ENCODE data around the gene FMO2.
A peak's percentile ranks its signal among the peaks of the same experiment; 100 is the strongest.
"Not testable (repeated sequence)": the region's sequence is repeated elsewhere in the genome, so short reads cannot be mapped to it uniquely, and the experiment has no call there.

FMO2 gene

DNA sequence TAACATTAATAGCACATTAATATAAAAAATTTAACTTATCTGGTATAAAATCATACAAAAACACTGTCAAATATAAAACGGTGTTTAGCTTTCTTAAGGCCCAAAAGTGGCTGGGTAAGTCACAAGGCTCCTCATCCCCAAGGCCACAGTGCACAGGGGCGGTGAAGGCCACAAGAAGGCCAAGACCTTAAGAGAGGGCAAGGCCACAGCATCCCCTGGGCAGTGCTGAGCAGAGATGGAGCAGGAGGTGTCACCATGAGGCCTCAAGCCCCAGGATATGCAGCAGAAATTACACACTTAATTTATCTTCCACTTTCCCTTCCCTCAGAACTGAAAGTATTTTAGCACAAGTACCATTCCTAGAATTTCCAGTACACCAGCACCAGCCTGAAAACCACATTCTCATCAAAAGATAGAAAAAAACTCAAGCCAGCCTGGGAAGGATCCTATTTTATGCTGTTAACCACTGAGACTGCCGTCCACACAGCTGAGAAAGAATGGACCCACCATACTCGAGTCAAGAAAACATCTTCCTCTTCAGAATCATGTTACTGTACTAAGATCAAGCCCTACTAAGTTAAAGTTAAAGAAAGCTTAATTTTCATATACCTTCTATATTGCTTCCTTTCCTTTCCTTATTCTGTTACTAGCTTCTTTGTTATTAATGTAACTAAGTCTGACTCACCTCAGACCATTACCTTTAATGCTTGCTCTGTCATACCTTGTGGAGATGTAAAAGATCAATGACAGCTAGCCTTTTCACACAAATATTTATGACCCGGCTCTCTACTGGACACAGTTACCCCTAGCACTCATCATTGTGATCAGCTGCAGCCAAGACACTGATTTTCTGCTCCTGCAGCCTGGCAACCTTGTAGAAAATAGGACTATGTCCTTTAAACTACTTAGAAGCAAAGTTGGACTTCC, 36.8 kb downstream of the FMO2 start:
- no peaks in the 10 kb centered on the region for H3K4me1 Mint-ChIP-seq
- no peak overlapping the region for H3K27ac Mint-ChIP-seq
- DNase-seq (no peak), ATAC-seq (no peak)
- no peaks in the 10 kb centered on the region for H3K9me3 Mint-ChIP-seq
- H3K27me3 Mint-ChIP-seq: peaks cover 13% of the 10 kb centered on the region
- no peak overlapping the region for H3K4me3 Mint-ChIP-seq
- H3K36me3 Mint-ChIP-seq (ENCODE audit: low read depth): no peaks in the 10 kb centered on the region

DNA sequence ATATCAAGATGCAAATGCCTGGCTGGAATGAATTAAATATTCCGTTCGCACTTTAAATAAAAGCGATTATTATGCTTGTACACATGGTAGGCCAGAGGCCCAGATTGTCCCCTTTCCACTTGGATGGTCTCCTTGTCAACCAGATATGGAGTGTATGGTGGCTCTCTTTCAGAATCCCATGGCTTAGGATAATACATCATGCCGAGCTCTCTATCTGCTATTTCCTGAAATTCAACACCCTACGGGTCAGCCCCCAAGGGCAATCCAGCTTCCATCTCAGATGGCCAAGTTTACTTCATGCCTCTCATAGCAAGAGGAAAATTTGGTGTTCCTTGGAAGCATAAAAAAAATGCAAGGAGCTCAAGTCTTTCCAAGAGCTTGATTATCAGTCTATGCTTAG, 37.8 kb downstream of the FMO2 start:
- H3K27ac Mint-ChIP-seq: no peak overlapping the region
- ATAC-seq (no peak), DNase-seq (no peak)
- H3K36me3 Mint-ChIP-seq (ENCODE audit: low read depth): no peaks in the 10 kb centered on the region
- no peaks in the 10 kb centered on the region for H3K4me1 Mint-ChIP-seq
- H3K4me3 Mint-ChIP-seq: no peak overlapping the region
- peaks cover 6% of the 10 kb centered on the region for H3K27me3 Mint-ChIP-seq
- H3K9me3 Mint-ChIP-seq: no peaks in the 10 kb centered on the region

DNA sequence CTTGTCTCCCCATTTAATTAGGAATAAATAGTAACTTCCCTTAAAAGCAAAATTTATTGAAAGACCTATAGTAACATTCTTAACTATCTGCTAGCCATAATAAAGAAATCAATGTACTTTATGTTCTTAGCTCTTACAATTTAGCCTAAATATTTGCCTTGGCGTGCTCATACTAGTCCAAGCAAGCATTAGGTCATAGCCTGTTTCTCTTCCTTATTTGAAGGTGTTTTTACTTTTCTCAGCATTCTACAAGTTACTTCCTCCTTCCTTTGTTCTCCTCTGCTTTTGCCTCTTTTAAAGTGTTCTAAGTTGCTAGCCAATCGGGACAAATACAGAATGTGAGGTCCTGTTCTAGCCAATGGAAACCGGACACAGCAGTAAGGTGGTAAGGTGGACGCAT, 39.2 kb downstream of the FMO2 start:
- H3K27ac Mint-ChIP-seq, ATAC-seq: not testable (repeated sequence)

DNA sequence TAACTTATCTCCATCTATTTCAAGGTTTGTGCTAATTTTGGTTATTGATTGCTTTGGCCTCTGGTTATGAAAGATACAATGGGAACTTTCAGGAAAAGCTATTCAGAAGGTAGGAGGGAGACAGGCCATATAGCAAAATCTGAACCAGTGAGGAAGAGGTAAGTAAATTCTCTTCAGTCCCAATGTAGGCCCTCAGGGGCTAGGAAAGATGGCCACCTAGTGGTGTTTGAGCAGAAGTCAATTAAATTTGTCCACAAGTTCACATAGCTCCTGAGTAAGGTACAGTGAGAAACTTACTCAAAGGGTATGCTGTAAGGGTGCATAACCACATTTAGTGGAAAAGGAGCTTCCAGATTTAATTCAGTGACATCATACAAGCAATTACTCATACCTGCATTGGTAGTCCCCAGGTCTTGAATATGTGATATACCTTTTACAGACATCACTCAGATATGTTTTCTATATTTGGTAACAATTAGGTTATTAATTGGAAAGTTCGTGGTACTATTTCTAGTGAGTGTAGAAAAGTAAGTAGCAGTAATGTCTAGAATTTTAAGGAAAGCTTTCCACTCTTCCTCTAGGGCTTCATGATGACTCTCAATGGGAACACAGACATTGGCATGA, 41.8 kb downstream of the FMO2 start:
- no peak overlapping the region for H3K4me3 Mint-ChIP-seq
- H3K36me3 Mint-ChIP-seq (ENCODE audit: low read depth): no peaks in the 10 kb centered on the region
- H3K27ac Mint-ChIP-seq: no peak overlapping the region
- no peaks in the 10 kb centered on the region for H3K9me3 Mint-ChIP-seq
- no peaks in the 10 kb centered on the region for H3K4me1 Mint-ChIP-seq
- DNase-seq: no peak
- H3K27me3 Mint-ChIP-seq: peaks cover 7% of the 10 kb centered on the region
- ATAC-seq: peak; percentile 59

More for the DNA sequence above, 39.2 kb downstream of the FMO2 start:
- DNase-seq; H3K4me1 Mint-ChIP-seq; H3K36me3 Mint-ChIP-seq (ENCODE audit: low read depth); H3K27me3 Mint-ChIP-seq; H3K9me3 Mint-ChIP-seq; H3K4me3 Mint-ChIP-seq: not testable (repeated sequence)

DNA sequence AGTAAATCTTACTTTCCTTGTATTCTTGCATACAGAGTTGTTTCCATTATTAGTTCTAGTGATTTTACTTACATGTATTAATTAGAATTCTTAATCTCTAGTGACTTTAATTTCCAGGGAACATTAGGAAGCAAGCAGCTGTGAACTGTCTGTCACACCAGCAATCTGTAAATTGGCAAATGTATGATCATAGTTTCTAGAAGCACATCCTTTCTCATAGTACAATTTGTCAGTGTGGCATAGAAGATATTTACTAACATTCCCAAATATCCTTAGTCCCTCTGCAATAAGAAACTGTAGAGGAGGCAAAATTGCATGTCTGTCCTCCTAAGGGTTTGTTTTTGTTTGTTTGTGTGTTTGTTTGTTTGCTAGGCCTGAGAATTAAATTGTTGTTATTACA, 46.2 kb downstream of the FMO2 start:
- Mint-ChIP-seq H3K4me1 (no peaks in the 10 kb centered on the region), H3K27me3 (peaks cover 7% of the 10 kb centered on the region), H3K36me3 (ENCODE audit: low read depth) (no peaks in the 10 kb centered on the region), H3K27ac (no peak overlapping the region), H3K9me3 (peaks cover 4% of the 10 kb centered on the region), H3K4me3 (no peak overlapping the region)
- DNase-seq (no peak), ATAC-seq (no peak)

DNA sequence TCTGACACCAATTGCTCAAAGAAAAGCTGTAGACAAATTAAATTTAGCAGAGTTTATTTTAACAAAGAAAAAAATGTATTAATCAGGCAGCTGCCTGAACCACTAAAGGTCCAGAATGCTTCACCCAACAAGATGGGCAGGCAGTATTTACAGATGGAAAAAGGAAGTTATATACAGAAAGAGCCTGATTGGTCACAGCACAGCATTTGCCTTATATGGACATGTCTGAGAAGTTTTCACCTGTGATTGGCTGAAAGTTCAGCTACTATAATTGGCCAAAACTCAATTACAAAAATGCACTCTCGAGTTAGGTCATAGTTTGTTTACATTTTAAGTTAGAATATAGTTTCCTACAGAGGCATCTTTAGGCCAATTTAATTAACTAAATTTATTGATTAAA, 48.1 kb downstream of the FMO2 start:
- DNase-seq (no peak), ATAC-seq (no peak)
- Mint-ChIP-seq H3K36me3 (ENCODE audit: low read depth) (no peaks in the 10 kb centered on the region), H3K9me3 (peaks cover 4% of the 10 kb centered on the region), H3K27ac (no peak overlapping the region), H3K4me1 (no peaks in the 10 kb centered on the region), H3K4me3 (no peak overlapping the region), H3K27me3 (peaks cover 14% of the 10 kb centered on the region)

DNA sequence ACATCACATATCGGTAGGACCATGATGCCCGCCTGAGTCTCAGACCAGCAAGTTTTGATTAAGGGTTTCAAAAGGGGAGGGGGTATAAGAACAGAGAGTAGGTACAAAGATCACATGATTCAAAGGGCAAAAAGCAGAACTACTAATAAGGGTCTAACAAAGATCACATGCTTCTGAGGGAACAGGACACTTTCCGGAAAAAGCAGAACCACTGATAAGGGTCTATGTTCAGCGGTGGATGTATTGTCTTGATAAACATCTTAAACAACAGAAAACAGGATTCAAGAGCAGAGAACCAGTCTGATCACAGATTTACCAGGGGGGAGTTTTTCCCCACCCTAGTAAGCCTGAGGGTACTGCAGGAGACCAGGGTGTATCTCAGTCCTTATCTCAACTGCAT, 51.1 kb downstream of the FMO2 start:
- not testable (repeated sequence) for ATAC-seq; DNase-seq; H3K9me3 Mint-ChIP-seq; H3K4me1 Mint-ChIP-seq; H3K27ac Mint-ChIP-seq; H3K36me3 Mint-ChIP-seq (ENCODE audit: low read depth); H3K4me3 Mint-ChIP-seq
- H3K27me3 Mint-ChIP-seq: peaks cover 19% of the 10 kb centered on the region

DNA sequence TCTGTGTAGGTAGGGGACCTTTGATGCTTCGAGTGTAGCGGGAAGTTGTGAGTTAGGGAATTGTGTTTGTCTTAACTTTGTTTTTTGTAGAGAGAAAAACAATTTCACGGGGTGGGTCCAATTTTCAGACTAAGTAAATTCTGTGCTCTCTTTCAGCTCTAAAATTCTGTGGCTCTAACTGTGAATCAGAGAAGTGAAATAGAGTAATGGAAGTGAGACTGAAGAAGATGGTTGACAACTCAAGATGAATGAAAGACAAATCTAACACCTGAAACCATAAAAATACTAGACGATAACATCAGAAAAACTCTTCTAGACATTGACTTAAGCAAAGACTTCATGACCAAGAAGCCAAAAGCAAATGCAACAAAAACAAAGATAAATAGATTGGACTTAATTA, 58.8 kb downstream of the FMO2 start:
- Mint-ChIP-seq H3K9me3 (peaks cover under 1% of the 10 kb centered on the region), H3K4me3 (no peak overlapping the region), H3K27me3 (peaks cover 19% of the 10 kb centered on the region), H3K27ac (no peak overlapping the region), H3K4me1 (no peaks in the 10 kb centered on the region), H3K36me3 (ENCODE audit: low read depth) (no peaks in the 10 kb centered on the region)
- ATAC-seq: no peak
- DNase-seq: no peak

DNA sequence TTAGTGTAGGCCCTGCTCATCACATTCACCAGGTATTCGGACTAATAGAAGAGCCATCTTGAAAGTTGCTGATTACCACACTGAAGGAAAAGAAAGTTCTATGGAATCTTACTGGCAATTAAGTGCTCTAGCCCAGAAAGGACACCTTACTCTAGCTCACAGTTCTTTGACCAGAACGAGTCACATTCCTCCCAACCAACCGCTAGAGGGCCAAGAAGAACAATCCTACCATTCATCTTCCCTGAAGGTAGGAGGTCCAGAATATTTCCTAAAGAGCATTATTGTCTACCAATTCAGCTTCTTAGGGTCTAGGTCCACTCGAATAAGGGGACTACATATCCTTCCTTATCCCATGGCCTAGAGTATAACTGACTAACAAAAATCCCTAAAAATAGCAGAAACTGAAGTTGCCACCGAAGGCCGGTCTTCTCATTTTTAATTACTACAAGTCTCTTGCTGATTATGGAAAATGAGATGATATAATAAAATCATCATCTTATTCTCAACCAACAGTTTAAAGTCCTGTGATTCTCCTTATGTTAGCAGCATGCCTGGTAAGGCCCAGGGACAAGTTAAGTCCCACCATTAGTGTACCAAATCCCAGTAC, 60.5 kb downstream of the FMO2 start:
- DNase-seq (peak; percentile 12), ATAC-seq (peak; percentile 49)
- H3K4me3 Mint-ChIP-seq: no peak overlapping the region
- H3K4me1 Mint-ChIP-seq: no peaks in the 10 kb centered on the region
- no peak overlapping the region for H3K27ac Mint-ChIP-seq
- H3K36me3 Mint-ChIP-seq (ENCODE audit: low read depth): no peaks in the 10 kb centered on the region
- H3K27me3 Mint-ChIP-seq: peaks cover 17% of the 10 kb centered on the region
- no peaks in the 10 kb centered on the region for H3K9me3 Mint-ChIP-seq

DNA sequence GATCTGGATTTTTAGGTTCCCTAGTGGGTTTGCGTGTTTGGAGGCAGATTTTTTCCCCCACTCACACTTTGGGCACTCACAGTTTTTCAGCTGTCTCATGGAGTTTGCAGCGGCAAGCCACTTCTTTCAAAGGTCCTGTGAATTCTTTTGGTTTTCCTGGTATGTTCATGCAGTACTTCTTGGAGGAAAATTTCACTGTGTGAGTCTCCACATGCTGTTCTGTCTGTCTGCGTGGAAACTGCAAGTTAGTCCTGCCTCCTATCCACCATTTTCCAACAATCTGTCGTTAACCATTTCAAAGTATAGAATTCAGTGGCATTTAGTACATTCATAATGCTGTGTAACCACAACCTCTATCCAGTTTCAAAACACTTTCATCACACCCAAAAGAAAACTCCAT, 62.4 kb downstream of the FMO2 start:
- ATAC-seq: no peak
- H3K4me3 Mint-ChIP-seq: no peak overlapping the region

DNA sequence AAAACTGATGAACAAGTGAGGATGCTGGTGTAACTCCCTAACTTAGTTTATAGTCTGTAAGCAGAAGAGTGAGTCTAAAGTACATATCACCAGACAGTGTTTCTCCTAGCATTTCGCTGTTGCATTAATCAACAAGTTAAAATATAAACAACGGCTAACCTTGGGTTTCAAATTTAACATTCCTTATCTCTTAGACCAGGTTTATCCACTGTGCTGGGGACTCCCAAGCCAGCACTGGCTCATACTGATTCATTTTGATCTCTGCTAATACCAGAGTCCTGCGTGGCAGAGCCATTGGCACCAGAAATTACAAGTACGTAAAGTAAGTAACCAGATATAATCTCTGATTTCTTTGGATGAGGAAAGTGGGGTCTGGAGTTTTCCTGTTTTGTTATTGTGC, 63.2 kb downstream of the FMO2 start, which contains the start of gene FMO1:
Gene FMO1, plus strand, starts transcription at position 193 of the 400 bp plus-strand sequence. CDS start 9,594 bp downstream, outside the sequence.
- Mint-ChIP-seq H3K36me3 (ENCODE audit: low read depth) (no peaks in the 10 kb centered on the region), H3K4me3 (no peak within 1 kb of the TSS), H3K4me1 (peaks cover 7% of the 10 kb centered on the region), H3K27me3 (peaks cover 28% of the 10 kb centered on the region), H3K9me3 (no peaks in the 10 kb centered on the region), H3K27ac (no peak within 1 kb of the TSS)
- DNase-seq: no peak
- ATAC-seq: no peak

More for the DNA sequence above, 62.4 kb downstream of the FMO2 start:
- Mint-ChIP-seq H3K27ac (no peak overlapping the region), H3K9me3 (no peaks in the 10 kb centered on the region), H3K36me3 (ENCODE audit: low read depth) (no peaks in the 10 kb centered on the region), H3K4me1 (peaks cover 7% of the 10 kb centered on the region), H3K27me3 (peaks cover 24% of the 10 kb centered on the region)
- no peak for DNase-seq

DNA sequence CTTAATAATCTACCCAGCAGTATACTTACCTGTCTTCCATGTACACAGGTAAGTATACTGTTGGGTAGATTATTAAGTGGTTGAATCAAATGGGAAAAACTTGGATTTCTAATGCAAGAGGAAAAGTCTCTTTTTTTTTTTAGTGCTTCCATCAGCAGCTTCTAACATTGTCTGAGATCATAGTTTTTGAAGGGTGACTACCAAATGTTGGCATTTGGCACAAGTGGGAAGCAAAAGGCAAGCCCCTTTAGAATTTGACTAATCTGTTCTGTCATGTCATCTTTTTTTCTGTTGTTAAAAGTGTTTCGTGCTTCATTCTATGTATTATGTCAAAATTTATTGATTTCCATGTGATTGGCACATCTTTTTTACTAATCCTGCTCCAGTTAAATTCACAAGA, 63.7 kb downstream of the FMO2 start:
- peaks cover 7% of the 10 kb centered on the region for H3K4me1 Mint-ChIP-seq
- ATAC-seq: no peak
- H3K36me3 Mint-ChIP-seq (ENCODE audit: low read depth): no peaks in the 10 kb centered on the region
- H3K9me3 Mint-ChIP-seq: no peaks in the 10 kb centered on the region
- no peak for DNase-seq
- H3K27ac Mint-ChIP-seq: no peak overlapping the region
- peaks cover 28% of the 10 kb centered on the region for H3K27me3 Mint-ChIP-seq
- H3K4me3 Mint-ChIP-seq: no peak overlapping the region

DNA sequence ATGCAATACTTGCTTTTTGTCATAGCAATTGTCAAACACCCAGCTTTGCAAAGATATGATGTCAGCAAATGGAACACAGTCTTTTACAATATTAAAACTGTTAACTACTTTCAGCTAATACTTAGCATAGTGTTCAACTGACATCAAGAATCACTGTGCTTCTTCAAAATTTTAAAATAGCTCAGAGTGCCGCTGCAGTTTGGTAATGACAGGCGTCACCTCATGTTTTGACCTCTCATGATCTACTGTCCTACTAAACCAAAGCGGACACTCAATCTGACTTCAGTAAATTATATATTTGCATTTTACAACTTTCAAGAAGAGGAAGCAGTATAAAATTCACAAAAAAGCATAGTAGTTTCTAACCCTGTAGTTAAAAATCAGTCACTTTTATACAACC, 65.2 kb downstream of the FMO2 start:
- DNase-seq (no peak), ATAC-seq (no peak)
- H3K4me3 Mint-ChIP-seq: no peak overlapping the region
- no peaks in the 10 kb centered on the region for H3K9me3 Mint-ChIP-seq
- no peaks in the 10 kb centered on the region for H3K36me3 Mint-ChIP-seq (ENCODE audit: low read depth)
- peaks cover 31% of the 10 kb centered on the region for H3K27me3 Mint-ChIP-seq
- no peak overlapping the region for H3K27ac Mint-ChIP-seq
- H3K4me1 Mint-ChIP-seq: peaks cover 7% of the 10 kb centered on the region

DNA sequence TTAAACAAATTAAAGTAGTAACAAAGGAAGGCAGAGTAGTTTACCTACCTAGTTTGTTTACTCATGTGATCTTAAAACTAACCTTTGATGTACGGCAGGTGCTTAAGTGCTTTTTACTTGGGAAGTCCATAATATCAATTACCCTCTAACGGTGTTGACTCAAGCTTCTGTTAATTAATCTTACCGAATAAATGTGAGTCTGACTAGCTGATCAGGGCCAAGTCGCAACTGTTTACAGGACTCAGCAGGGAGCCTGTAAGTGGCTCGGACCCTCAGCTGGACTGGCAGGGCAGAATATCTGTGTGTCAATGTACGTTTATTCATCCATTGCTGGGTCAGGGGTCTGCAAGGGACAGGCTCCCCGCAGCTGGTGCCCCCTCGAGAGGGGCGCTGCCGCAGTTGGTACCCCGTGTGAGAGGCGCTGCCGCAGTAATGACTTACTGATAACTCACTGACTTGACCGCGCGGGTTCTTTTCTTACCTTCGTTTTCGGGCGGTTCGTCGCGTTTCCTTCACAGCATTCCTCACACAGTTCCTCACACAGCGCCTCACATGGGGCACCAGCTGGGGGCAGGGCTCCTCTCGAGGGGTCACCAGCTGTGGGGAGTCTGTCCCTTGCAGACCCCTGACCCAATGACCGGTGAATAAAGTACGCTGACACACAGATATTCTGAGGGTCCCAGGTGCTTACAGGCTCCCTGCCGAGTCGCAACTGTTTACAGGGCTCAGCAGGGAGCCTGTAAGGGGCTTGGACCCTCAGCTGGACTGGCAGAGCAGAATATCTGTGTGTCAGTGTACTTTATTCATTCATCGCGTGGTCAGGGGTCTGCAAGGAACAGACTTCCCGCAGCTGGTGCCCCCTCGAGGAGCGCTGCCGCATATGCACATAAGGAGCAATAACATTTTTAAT, 66.2 kb downstream of the FMO2 start:
- H3K27me3 Mint-ChIP-seq: peaks cover 34% of the 10 kb centered on the region
- H3K27ac Mint-ChIP-seq: no peak overlapping the region
- no peaks in the 10 kb centered on the region for H3K9me3 Mint-ChIP-seq
- H3K4me1 Mint-ChIP-seq: peaks cover 7% of the 10 kb centered on the region
- DNase-seq (peak; percentile 42), ATAC-seq (peak; percentile 64)
- peak overlapping the region; percentile 78 for H3K4me3 Mint-ChIP-seq
- no peaks in the 10 kb centered on the region for H3K36me3 Mint-ChIP-seq (ENCODE audit: low read depth)

Measured in activated naive CD8-positive, alpha-beta T cell treated with anti-CD3 and anti-CD28 coated beads, Interleukin-2, amount 50 U/mL, for 24 hours (primary cell).